ENCODE measurements around the gene ERCC6L.

Gene ERCC6L

DNA sequence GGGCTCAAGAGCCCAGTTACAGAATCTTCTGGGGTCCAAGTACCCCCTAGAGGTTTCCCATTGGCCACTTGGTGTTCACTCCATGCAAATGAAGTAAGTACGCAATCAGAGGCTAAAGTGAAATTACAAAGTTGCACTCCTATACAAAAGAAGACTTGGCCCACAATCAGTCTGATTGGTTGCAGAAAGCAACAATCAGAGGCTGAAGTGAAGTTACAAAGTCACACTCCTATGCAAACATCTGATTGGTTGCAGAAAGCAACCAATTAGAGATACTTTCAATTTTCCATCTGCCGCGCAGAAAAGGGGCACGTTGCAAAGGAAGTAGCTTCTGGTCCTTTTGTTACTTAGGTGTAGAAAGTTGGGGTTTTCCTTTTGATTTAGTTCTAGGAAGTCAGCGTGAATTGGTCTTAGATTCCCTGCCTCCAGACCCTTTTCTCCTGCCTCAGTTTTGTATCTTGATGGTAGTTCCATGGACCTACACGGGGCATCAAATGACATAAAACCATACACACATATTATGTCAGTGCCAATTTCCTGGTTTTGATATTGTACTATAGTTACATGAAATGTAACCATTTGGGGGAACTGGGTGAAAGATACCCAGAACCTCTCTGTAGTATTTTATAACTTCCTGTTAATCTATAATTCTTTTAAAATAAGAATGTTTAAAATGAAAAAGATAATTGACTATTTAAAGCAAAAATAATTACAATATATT, 69.7 kb downstream of the ERCC6L start:
- H3F3A ChIP-seq (ENCODE audit: control insufficient read depth, insufficient read depth): no peaks in the 10 kb centered on the region
- no peaks in the 10 kb centered on the region for H3K9me3 ChIP-seq (ENCODE audit: control insufficient read depth, insufficient read depth, low read length)
- no peaks in the 10 kb centered on the region for H3K27me3 ChIP-seq (ENCODE audit: control insufficient read depth, low read length)
- no peak for TF ChIP-seq CTCF (IDR thresholded peaks at IDR 0.05; ENCODE audit: low read depth, low read length, poor library complexity, severe bottlenecking)
- no peak for TF ChIP-seq EZH2phosphoT487 (IDR thresholded peaks at IDR 0.05; ENCODE audit: borderline replicate concordance, low read length)
- H4K20me1 ChIP-seq (ENCODE audit: control insufficient read depth, insufficient read depth, low read depth, low read length): no peaks in the 10 kb centered on the region
- no peaks in the 10 kb centered on the region for H3K4me1 ChIP-seq (ENCODE audit: control insufficient read depth, low read length)
- H3K9me2 ChIP-seq (replicated peaks; ENCODE audit: control insufficient read depth, low read length): no peaks in the 10 kb centered on the region
- H3K4me2 ChIP-seq (ENCODE audit: low read length): no peak overlapping the region
- H3K27ac ChIP-seq (ENCODE audit: low read depth, low read length): no peak overlapping the region
- H3K4me3 ChIP-seq (ENCODE audit: low read length): no peak overlapping the region
- H3K36me3 ChIP-seq (ENCODE audit: control insufficient read depth, low read length): no peaks in the 10 kb centered on the region
- H3K79me2 ChIP-seq (ENCODE audit: control insufficient read depth, low read length): no peaks in the 10 kb centered on the region

GRCh38 chrX:72165551-72165950, 73.3 kb downstream of the ERCC6L start:
- H3K4me1 ChIP-seq (ENCODE audit: control insufficient read depth, low read length): no peaks in the 10 kb centered on the region
- no peaks in the 10 kb centered on the region for H3K9me2 ChIP-seq (replicated peaks; ENCODE audit: control insufficient read depth, low read length)
- TF ChIP-seq CTCF (IDR thresholded peaks at IDR 0.05; ENCODE audit: low read depth, low read length, poor library complexity, severe bottlenecking) (no peak), EZH2phosphoT487 (IDR thresholded peaks at IDR 0.05; ENCODE audit: borderline replicate concordance, low read length) (no peak)
- H3K27ac ChIP-seq (ENCODE audit: low read depth, low read length): no peak overlapping the region
- no peaks in the 10 kb centered on the region for H3F3A ChIP-seq (ENCODE audit: control insufficient read depth, insufficient read depth)
- H3K4me2 ChIP-seq (ENCODE audit: low read length): no peak overlapping the region
- no peaks in the 10 kb centered on the region for H3K9me3 ChIP-seq (ENCODE audit: control insufficient read depth, insufficient read depth, low read length)
- H3K4me3 ChIP-seq (ENCODE audit: low read length): no peak overlapping the region
- H4K20me1 ChIP-seq (ENCODE audit: control insufficient read depth, insufficient read depth, low read depth, low read length): no peaks in the 10 kb centered on the region
- H3K36me3 ChIP-seq (ENCODE audit: control insufficient read depth, low read length): no peaks in the 10 kb centered on the region
- no peaks in the 10 kb centered on the region for H3K27me3 ChIP-seq (ENCODE audit: control insufficient read depth, low read length)
- no peaks in the 10 kb centered on the region for H3K79me2 ChIP-seq (ENCODE audit: control insufficient read depth, low read length)

- H3K27ac ChIP-seq (ENCODE audit: low read depth, low read length): no peak overlapping the region
- H3K36me3 ChIP-seq (ENCODE audit: control insufficient read depth, low read length): no peaks in the 10 kb centered on the region
- H3K79me2 ChIP-seq (ENCODE audit: control insufficient read depth, low read length): no peaks in the 10 kb centered on the region
- no peaks in the 10 kb centered on the region for H3K4me1 ChIP-seq (ENCODE audit: control insufficient read depth, low read length)
- no peaks in the 10 kb centered on the region for H3F3A ChIP-seq (ENCODE audit: control insufficient read depth, insufficient read depth)
- H3K9me3 ChIP-seq (ENCODE audit: control insufficient read depth, insufficient read depth, low read length): no peaks in the 10 kb centered on the region; the same call in 1 of the 2 replicates
- no peak overlapping the region for H3K4me2 ChIP-seq (ENCODE audit: low read length)
- H3K27me3 ChIP-seq (ENCODE audit: control insufficient read depth, low read length): no peaks in the 10 kb centered on the region
- no peaks in the 10 kb centered on the region for H4K20me1 ChIP-seq (ENCODE audit: control insufficient read depth, insufficient read depth, low read depth, low read length)
- no peak overlapping the region for H3K4me3 ChIP-seq (ENCODE audit: low read length)
- TF ChIP-seq EZH2phosphoT487 (IDR thresholded peaks at IDR 0.05; ENCODE audit: borderline replicate concordance, low read length): no peak
- H3K9me2 ChIP-seq (replicated peaks; ENCODE audit: control insufficient read depth, low read length): no peaks in the 10 kb centered on the region
Observed at GRCh38 chrX:72159769-72160168, 79.1 kb downstream of the ERCC6L start.

DNA sequence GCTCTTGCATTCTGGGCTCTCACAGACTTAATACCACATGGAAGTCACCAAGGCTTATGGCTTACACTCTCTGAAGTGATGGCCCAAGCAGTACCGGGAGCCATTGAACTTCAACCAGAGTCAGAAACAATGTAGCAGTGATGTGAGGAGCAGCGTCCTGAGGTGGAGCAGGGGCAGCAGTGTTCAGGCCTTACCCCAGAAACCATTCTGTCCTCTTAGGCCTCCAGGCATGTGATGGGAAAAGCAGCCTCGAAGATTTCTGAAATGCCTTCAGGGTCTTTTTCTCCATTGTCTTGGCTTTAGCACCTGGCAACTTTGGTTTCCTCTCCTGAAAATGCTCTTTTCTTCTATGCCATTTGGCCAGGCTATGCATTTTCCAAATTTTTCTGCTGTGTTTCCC, 80.1 kb downstream of the ERCC6L start:
- H3K79me2 ChIP-seq (ENCODE audit: control insufficient read depth, low read length): no peaks in the 10 kb centered on the region
- no peaks in the 10 kb centered on the region for H3K27me3 ChIP-seq (ENCODE audit: control insufficient read depth, low read length)
- no peaks in the 10 kb centered on the region for H3K36me3 ChIP-seq (ENCODE audit: control insufficient read depth, low read length)
- TF ChIP-seq CTCF (IDR thresholded peaks at IDR 0.05; ENCODE audit: low read depth, low read length, poor library complexity, severe bottlenecking) (no peak), EZH2phosphoT487 (IDR thresholded peaks at IDR 0.05; ENCODE audit: borderline replicate concordance, low read length) (no peak)
- H3K9me2 ChIP-seq (replicated peaks; ENCODE audit: control insufficient read depth, low read length): no peaks in the 10 kb centered on the region
- no peak overlapping the region for H3K4me2 ChIP-seq (ENCODE audit: low read length)
- H3K27ac ChIP-seq (ENCODE audit: low read depth, low read length): no peak overlapping the region
- no peak overlapping the region for H3K4me3 ChIP-seq (ENCODE audit: low read length)
- no peaks in the 10 kb centered on the region for H3K4me1 ChIP-seq (ENCODE audit: control insufficient read depth, low read length)
- H3K9me3 ChIP-seq (ENCODE audit: control insufficient read depth, insufficient read depth, low read length): no peaks in the 10 kb centered on the region; the same call in 1 of the 2 replicates
- no peaks in the 10 kb centered on the region for H3F3A ChIP-seq (ENCODE audit: control insufficient read depth, insufficient read depth)
- H4K20me1 ChIP-seq (ENCODE audit: control insufficient read depth, insufficient read depth, low read depth, low read length): no peaks in the 10 kb centered on the region

Measured in DOHH2 (cell line).